AG04450 (cell line): ENCODE results near the gene ORM1. TPM values are rescaled to one million over a fixed set of nuclear protein-coding genes. Genes with fewer than 3 reads are reported as not detected.

Experiments
- CTCF ChIA-PET: fragments of 300-600, 350-600 bp; formaldehyde crosslinking; extraction: SDS; loops from one replicate; lab custom pipeline; 2022; ENCODE audit warnings: antibody characterized with exemption, inconsistent platforms; lab: Charles Lee
- POLR2A ChIA-PET: fragments of 350-600 bp; formaldehyde crosslinking; extraction: SDS; loops from one replicate; lab custom pipeline; 2021; ENCODE audit warnings: antibody characterized with exemption, inconsistent platforms; lab: Yijun Ruan, JAX
- DNase-seq: peaks from one replicate; pipeline ENCODE4 v3.0.0-alpha.2; 2011; ENCODE audit warnings: low read depth, low spot score
- H3K27ac ChIP-seq: one replicate; pipeline ENCODE4 v1.5.1; 2012; ENCODE audit warnings: low read depth, low read length, control low read depth
- H3K27me3 ChIP-seq: one replicate; pipeline ENCODE4 v1.6.0; 2012; ENCODE audit warnings: low read length; ENCODE audit not compliant: control insufficient read depth, insufficient read depth
- H3K4me3 ChIP-seq: 2 replicates; pipeline ENCODE4 v1.5.1; 2011; ENCODE audit warnings: mild to moderate bottlenecking, low read depth, low read length, control low read depth
- H3K9me3 ChIP-seq: 2 replicates; pipeline ENCODE4 v1.5.1; 2012; ENCODE audit warnings: low read length; ENCODE audit not compliant: control insufficient read depth, insufficient read depth
- polyA plus RNA-seq: library from polyadenylated mRNA; depleted of rRNA; stranded (reverse); fragments of >200 nt; gene quantifications from 2 replicates; pipeline ENCODE4 v1.2.3, GENCODE V29; 2011
- TF ChIP-seq, protein P1 (sequence below): IDR thresholded peaks from 2 replicates; pipeline ENCODE4 v1.5.1; 2011; ENCODE audit warnings: low read depth, low read length, control low read depth, inconsistent platforms

ORM1 gene
- polyA plus RNA-seq, 1 experiment = 0.17 TPM

DNA sequence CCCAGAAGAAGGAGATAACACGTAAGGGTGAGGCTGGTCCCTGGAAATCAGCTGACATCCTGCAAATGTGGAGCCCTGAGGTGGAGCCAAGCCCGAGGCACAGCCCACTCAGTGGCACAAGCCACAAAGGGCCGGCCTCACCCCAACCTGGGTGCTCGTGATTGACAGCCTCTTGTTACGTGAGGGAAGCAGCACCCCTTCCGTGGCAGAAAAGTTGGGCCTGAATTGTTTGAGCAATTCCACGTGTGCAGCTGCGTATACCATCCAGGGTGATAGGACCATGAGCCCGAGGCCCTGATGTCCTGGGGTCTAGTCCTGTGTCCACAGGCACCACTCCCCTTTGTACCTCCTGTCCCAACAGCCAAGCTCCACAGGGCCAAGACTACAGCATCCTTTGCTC is 11.6 kb downstream of the ORM1 start:
- no peaks in the 10 kb centered on the region; the same call in 1 of the 2 replicates for H3K9me3 ChIP-seq
- TF ChIP-seq, protein P1, sequence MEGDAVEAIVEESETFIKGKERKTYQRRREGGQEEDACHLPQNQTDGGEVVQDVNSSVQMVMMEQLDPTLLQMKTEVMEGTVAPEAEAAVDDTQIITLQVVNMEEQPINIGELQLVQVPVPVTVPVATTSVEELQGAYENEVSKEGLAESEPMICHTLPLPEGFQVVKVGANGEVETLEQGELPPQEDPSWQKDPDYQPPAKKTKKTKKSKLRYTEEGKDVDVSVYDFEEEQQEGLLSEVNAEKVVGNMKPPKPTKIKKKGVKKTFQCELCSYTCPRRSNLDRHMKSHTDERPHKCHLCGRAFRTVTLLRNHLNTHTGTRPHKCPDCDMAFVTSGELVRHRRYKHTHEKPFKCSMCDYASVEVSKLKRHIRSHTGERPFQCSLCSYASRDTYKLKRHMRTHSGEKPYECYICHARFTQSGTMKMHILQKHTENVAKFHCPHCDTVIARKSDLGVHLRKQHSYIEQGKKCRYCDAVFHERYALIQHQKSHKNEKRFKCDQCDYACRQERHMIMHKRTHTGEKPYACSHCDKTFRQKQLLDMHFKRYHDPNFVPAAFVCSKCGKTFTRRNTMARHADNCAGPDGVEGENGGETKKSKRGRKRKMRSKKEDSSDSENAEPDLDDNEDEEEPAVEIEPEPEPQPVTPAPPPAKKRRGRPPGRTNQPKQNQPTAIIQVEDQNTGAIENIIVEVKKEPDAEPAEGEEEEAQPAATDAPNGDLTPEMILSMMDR = no peak
- no peak for DNase-seq
- no peak overlapping the region for H3K4me3 ChIP-seq
- no peaks in the 10 kb centered on the region for H3K27me3 ChIP-seq
- POLR2A ChIA-PET = no interaction called here
- CTCF ChIA-PET = no interaction called here
- H3K27ac ChIP-seq = no peak overlapping the region

DNA sequence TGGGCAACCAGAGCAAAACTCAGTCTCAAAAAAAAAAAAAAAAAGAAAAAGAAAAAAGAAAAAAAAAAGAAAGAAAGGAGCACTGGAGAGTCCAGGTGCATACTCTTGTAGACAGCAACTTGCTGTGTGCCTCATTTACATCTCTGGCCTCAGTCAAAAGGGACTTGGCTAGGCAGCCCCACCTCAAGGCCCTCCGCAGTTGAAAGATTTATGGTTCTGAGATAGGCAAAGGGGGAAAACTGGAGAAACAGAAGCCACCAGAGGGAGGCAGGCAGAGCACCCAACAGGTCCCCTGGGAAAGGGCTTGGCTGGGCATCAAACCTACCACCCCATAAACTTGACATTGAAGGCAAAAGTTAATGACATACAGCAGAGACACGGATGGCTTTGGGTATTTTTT is 12.8 kb downstream of the ORM1 start:
- Histone ChIP-seq H3K27ac (no peak overlapping the region), H3K9me3 (no peaks in the 10 kb centered on the region; the same call in 1 of the 2 replicates), H3K27me3 (no peaks in the 10 kb centered on the region), H3K4me3 (no peak overlapping the region)
- ChIA-PET CTCF (no interaction called here), POLR2A (no interaction called here)
- TF ChIP-seq, protein P1 = no peak
- no peak for DNase-seq

DNA sequence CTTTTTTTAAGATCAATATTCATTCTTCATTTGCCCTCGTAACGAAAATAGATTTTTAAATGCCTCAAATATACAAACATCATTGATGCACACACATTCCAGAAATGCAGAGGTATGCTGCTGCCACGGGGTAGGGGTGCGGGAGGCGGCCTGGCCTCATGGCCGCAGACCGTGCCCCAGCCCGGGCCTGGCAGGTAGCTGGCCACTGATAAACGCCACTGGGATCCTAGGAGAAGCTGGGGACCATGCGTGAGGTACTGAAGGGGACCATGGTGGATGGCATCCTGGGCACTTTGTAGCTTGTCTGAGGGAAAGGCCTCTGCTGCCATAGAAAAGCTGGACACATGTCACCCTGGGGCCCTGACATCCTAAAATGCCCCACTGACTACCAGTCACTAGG is 13.3 kb downstream of the ORM1 start:
- CTCF ChIA-PET = interaction anchor here (1.5 kb wide), 1 partner anchor 69 kb away, joined by 4 read pairs; no protein-coding TSS in a partner anchor

DNA sequence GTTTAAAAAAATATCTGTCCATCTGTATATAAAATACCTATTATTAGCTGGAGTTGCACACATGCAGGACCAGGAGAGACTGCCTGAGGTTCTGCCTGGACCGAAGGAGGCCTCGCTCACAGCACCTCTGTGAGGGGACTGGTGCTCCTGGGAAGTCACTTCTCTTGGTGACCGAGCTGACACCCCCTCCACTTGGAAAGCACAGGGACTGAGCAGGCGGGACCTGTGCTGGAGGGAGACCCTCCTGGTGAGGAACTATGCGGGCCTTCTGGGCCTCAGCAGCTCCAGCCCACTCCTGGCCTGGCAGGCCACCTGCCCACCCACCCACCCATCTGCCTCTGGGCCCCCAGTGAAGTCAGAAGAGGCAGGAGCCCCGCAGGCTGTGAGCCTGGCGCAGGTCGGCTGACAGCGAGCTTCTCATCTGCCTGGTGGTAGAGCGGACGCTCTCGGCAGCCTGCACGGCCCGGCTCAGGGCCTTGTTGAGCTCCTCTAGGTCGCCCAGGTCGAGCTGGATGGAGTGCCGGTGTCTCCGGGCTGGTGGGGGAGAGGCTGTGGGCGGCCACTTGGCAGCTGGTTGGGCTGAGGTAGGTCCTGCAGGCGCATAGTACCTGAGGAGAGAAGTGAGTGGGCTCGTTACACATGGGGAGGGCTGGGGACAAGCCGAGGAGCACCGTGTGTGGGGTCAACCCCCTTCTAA is 13.9 kb downstream of the ORM1 start:
- CTCF ChIA-PET = interaction anchor here (1.5 kb wide), 1 partner anchor 69 kb away, joined by 4 read pairs; no protein-coding TSS in a partner anchor
- no peaks in the 10 kb centered on the region for H3K27me3 ChIP-seq
- POLR2A ChIA-PET = no interaction called here
- no peak overlapping the region for H3K27ac ChIP-seq
- TF ChIP-seq, protein P1 = no peak
- no peak for DNase-seq
- H3K9me3 ChIP-seq = no peaks in the 10 kb centered on the region; the same call in 1 of the 2 replicates
- H3K4me3 ChIP-seq = no peak overlapping the region

More for the DNA sequence above, 13.3 kb downstream of the ORM1 start:
- Histone ChIP-seq H3K9me3 (no peaks in the 10 kb centered on the region; the same call in 1 of the 2 replicates), H3K27ac (no peak overlapping the region), H3K4me3 (no peak overlapping the region), H3K27me3 (no peaks in the 10 kb centered on the region)
- no peak for DNase-seq
- TF ChIP-seq, protein P1 = no peak
- POLR2A ChIA-PET = no interaction called here

DNA sequence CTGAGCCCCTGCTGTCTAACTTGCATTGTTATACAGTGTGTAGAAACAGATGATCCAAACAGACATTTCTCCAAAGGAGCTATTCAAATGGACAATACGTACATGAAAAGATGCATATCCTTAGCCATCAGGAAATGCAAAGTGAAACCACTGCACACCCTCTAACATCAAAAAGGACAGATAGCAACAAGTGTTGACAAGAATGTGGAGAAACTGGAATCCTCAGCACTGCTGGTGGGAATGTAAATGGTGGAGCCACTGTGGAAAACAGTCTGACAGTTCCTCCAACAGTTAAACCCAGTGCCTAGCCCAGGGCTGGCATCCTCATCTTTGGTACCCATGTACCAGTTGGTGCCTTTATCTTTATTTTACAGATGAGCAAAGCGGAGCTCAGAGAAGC is 15.3 kb downstream of the ORM1 start:
- DNase-seq = no peak
- no peaks in the 10 kb centered on the region for H3K27me3 ChIP-seq
- no peak overlapping the region for H3K4me3 ChIP-seq
- POLR2A ChIA-PET = no interaction called here
- TF ChIP-seq, protein P1 = no peak
- CTCF ChIA-PET = interaction anchor here (1.0 to 2.5 kb wide), 7 partner anchors 9 to 315 kb away, joined by 3 to 13 read pairs (median 6); no protein-coding TSS in a partner anchor
- no peak overlapping the region for H3K27ac ChIP-seq
- no peaks in the 10 kb centered on the region; the same call in 1 of the 2 replicates for H3K9me3 ChIP-seq
